ENCODE measurements around the gene ADIPOR2. TPM values are rescaled to one million over a fixed set of nuclear protein-coding genes. Genes with fewer than 3 reads are reported as not detected.
"Not testable (repeated sequence)": the region's sequence is repeated elsewhere in the genome, so short reads cannot be mapped to it uniquely, and the experiment has no call there.

ADIPOR2 gene
- total RNA-seq, 2 experiments from 2014 or later: 31.1 to 34.8 TPM

DNA sequence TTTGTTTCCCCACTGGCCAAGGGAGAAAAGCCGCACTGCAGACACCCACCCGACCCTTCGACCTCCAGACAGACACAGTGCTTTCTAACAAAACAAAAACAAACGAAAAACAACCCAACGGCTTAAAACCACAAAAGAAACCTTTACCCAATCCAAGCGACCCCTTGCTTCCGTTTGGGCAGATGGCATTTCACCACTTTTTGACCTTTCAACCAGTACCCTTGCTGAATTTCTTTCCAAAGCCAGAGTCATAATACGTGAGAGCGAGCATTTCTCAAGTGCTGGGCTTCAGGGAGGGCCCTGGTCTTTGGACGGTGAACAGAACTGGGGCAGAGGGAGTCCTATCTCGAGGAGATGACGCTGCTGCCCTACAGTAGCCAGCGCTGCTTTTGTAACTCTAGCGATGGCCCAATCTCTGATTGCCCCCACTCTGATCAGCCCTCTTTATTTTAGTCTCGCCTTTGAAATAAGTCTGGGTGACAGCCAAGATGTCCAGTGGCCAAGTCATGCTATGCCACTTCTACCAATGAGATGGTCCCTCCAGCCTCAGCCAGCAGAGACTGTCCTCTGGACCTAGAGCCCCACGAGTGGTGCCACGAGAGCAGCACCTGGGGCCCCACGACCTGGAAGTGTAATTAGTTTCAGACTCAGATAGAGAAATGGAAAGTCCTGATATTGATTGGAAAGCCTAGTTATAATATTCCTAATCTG, 21.9 kb upstream of the ADIPOR2 start:
- intact Hi-C loops (cut with micrococcal nuclease): no loop called here
- CTCF ChIA-PET: interaction anchor here (1.1 to 1.7 kb wide), 2 partner anchors 15 to 271 kb away, joined by 4 to 8 read pairs; no protein-coding TSS in a partner anchor
- Mint-ChIP-seq H3K4me3 (no peak overlapping the region), H3K4me1 (ENCODE audit: low read depth) (peaks cover 30% of the 10 kb centered on the region), H3K36me3 (ENCODE audit: low read depth) (no peaks in the 10 kb centered on the region), H3K27me3 (ENCODE audit: low read depth) (no peaks in the 10 kb centered on the region), H3K27ac (peak overlapping the region; percentile 54), H3K9me3 (no peaks in the 10 kb centered on the region)
- DNase-seq: no peak

DNA sequence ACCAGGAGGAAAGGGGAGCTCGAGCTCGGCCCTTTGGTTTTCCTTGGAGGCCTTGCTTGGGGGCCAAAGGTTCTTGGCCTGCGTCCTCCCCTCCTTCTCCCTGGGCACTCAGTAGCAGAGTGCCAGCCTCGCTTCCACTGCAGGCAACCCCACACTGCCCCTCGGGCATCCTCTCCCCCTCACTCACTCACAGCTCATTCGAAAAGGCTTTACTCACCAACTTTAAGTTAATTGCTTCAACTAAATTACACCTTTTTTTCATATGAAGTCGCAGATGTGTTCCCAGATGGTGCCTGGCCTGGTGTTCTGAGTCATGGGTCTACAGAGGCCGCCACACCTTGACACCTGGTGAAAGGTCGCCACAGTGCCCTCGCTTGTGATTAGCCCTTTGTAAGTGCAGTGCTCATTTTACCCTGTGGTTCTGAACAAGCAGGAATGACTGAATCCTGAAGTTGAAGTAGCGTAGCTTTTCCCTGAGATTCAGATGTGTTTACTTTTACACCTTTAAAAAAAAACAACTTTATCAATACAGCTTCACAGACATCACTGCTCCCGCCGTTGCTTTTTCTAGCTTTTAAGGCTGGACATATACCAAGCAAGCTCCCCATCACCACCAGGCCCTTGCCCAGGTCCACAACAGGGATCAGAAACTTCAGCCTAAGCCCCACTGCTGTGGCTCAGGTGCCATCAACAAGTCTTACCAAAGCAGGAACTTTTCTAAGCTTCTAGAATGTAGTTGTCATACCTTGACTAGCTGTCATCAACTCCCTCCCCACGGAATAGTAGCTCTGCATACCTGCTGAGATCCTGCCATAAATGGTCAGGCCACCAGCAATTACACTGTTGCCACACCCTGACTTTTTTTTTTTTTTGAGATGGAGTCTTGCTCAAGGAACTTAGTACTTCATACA, 20.3 kb upstream of the ADIPOR2 start:
- intact Hi-C loops (cut with micrococcal nuclease): no loop called here
- H3K4me1 Mint-ChIP-seq (ENCODE audit: low read depth): peaks cover 21% of the 10 kb centered on the region
- H3K9me3 Mint-ChIP-seq: no peaks in the 10 kb centered on the region
- CTCF ChIA-PET: interaction anchor here (0.6 to 1.7 kb wide), 6 partner anchors 18 to 835 kb away, joined by 3 to 8 read pairs (median 5); no protein-coding TSS in a partner anchor
- H3K36me3 Mint-ChIP-seq (ENCODE audit: low read depth): no peaks in the 10 kb centered on the region
- H3K27me3 Mint-ChIP-seq (ENCODE audit: low read depth): no peaks in the 10 kb centered on the region
- no peak overlapping the region for H3K27ac Mint-ChIP-seq
- no peak overlapping the region for H3K4me3 Mint-ChIP-seq
- DNase-seq: no peak

DNA sequence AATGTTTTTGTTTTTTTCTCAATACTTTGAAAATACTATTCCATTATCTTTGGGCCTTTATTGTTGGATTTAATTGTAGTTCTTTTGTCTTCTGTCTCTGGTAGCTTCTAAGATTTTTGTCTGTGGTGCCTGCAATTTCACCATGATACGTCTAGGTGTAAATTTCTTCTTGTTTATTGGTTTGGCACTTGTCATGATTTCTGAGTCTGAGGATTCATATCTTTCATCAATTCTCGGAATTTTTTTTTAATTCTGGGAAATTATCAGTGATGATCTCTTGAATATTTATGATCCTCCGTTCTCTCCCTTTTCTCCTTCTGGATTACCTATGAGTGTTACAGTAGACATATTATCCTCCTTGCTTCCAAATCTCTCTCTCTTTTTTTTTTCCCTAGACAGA, 14.8 kb upstream of the ADIPOR2 start:
- no peaks in the 10 kb centered on the region for H3K4me1 Mint-ChIP-seq (ENCODE audit: low read depth)
- no peak overlapping the region for H3K27ac Mint-ChIP-seq
- intact Hi-C loops (cut with micrococcal nuclease): no loop called here
- no peak overlapping the region for H3K4me3 Mint-ChIP-seq
- no peak for DNase-seq
- no peaks in the 10 kb centered on the region for H3K36me3 Mint-ChIP-seq (ENCODE audit: low read depth)
- CTCF ChIA-PET: no interaction called here
- H3K27me3 Mint-ChIP-seq (ENCODE audit: low read depth): no peaks in the 10 kb centered on the region
- no peaks in the 10 kb centered on the region for H3K9me3 Mint-ChIP-seq

DNA sequence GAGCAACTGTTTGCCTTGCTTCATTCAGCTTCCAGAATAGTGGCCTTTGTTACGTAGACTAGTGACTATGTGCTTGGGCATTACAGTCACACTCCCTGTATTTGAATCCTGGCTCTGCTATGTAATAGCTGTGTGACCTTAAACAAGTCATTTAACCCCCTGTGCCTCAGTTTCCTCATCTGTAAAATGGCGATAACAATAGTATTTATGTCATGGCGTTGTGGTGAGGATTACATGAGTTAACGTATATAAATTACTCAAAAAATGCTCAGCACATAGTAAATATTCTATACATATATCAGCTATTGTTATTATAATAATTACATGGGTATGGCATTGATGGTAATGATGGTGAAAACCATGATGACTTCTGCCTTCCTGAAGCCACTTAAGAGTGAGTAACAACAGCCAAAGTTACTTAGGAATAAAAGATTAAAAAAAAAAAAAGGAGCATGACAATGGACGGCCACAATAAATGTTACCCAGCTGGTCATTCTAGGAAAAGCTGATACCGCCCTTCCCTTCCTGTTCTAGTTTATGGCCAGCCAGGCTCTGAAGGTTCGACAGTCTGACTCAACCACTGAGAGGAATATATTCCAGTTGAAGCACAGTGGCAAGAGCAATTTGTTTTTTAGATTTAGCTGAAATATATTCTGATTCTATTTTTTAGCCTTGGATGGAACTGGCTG, 9.9 kb upstream of the ADIPOR2 start:
- no peak for DNase-seq
- CTCF ChIA-PET: interaction anchor here (0.9 to 1.5 kb wide), 3 partner anchors 28 to 259 kb away, joined by 3 to 8 read pairs (median 5); no protein-coding TSS in a partner anchor
- no peaks in the 10 kb centered on the region for H3K4me1 Mint-ChIP-seq (ENCODE audit: low read depth)
- no peaks in the 10 kb centered on the region for H3K9me3 Mint-ChIP-seq
- H3K27ac Mint-ChIP-seq: no peak overlapping the region
- no peaks in the 10 kb centered on the region for H3K36me3 Mint-ChIP-seq (ENCODE audit: low read depth)
- no peaks in the 10 kb centered on the region for H3K27me3 Mint-ChIP-seq (ENCODE audit: low read depth)
- H3K4me3 Mint-ChIP-seq: no peak overlapping the region
- intact Hi-C loops (cut with micrococcal nuclease): no loop called here

- H3K4me1 Mint-ChIP-seq (ENCODE audit: low read depth): no peaks in the 10 kb centered on the region
- intact Hi-C loops (cut with micrococcal nuclease): no loop called here
- CTCF ChIA-PET: interaction anchor here (1.4 to 1.5 kb wide), 2 partner anchors 28 to 259 kb away, joined by 5 to 8 read pairs; no protein-coding TSS in a partner anchor
- H3K27me3 Mint-ChIP-seq (ENCODE audit: low read depth): no peaks in the 10 kb centered on the region
- H3K27ac Mint-ChIP-seq: no peak overlapping the region
- no peaks in the 10 kb centered on the region for H3K9me3 Mint-ChIP-seq
- no peak overlapping the region for H3K4me3 Mint-ChIP-seq
- H3K36me3 Mint-ChIP-seq (ENCODE audit: low read depth): no peaks in the 10 kb centered on the region
- DNase-seq: no peak
Measured at GRCh38 chr12:1681493-1681807, 9.4 kb upstream of the ADIPOR2 start.

DNA sequence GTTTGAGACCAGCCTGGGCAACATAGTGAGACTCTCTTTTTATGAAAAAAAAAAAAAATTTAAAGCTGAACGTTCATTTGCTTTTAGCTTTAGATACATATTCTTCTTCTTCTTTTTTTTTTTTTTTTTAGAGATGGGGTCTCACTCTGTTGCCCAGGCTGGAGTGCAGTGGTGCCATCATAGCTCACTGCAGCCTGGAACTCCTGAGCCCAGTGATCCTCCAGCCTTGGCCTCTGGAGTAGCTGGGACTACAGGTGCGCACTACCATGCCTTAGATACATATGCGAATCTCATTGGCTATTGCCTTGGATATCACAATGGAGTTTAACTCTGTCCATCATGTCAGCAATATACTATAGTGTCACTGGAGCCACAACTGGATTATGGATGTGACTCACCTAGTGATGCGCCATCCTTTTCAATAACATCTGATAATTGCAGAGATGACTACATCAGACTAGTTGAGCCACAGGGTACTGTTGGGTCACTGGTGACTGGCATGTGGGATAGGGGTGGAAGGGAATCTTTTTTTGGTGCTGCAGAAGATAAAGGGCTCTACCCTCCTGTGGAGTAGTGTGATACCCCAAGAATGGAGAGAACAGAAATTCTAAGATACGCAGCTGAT, 2.7 kb upstream of the ADIPOR2 start:
- Mint-ChIP-seq H3K27ac (no peak overlapping the region), H3K27me3 (ENCODE audit: low read depth) (no peaks in the 10 kb centered on the region), H3K9me3 (no peaks in the 10 kb centered on the region), H3K4me3 (no peak overlapping the region), H3K36me3 (ENCODE audit: low read depth) (no peaks in the 10 kb centered on the region), H3K4me1 (ENCODE audit: low read depth) (peaks cover 34% of the 10 kb centered on the region)
- CTCF ChIA-PET: interaction anchor here (0.6 to 1.7 kb wide), 4 partner anchors 34 to 105 kb away, joined by 3 to 11 read pairs (median 4); partner anchors contain the start of gene WNT5B
- intact Hi-C loops (cut with micrococcal nuclease): no loop called here
- DNase-seq: no peak

DNA sequence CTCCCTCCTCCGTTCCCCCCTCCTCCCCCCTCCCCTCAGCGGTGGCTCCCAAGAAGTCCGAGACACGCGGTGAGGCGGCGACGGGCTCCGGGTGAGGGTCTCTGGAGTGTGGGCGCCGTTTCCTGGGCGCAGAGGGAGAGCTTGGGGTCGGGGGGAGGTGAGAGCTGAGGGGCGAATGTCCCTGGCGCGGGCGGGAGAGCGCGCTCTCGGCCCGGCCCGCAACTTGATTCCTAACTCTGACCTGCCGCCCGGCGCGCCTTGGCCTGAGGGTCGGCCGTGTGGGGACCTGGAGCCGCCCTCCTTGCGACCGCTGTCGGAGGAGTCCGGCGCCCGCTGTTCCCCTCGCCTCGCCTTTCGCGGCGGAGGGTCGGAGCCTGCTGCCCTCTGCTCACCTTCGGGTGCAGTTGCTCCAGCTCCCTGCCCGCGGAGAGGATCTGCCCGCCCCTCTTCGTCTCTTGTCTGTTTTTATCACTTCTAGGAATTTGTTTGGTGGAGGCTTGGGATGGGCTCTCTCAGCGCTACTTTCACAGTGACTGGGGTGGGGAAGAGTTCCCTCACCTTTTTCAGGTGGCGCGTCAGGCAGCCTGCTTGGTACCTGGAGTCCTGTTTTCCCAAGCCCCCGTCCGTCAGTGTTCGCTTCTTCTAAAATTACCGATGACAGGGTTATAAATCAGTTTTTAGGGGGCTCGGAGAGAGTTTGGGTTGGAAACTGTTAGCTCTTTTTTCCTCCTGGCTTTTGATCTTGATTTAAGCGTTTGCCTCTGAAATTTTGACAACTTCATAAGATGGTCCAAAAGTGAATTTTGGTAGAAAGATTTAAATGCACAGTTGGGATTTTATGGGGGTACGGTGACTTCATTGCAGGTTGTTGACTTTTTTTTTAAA, 495 bp downstream of the ADIPOR2 start:
- peaks cover 1% of the 10 kb centered on the region for H3K36me3 Mint-ChIP-seq (ENCODE audit: low read depth)
- CTCF ChIA-PET: interaction anchor here (0.6 to 3.2 kb wide), 3 partner anchors 88 to 249 kb away, joined by 3 to 18 read pairs (median 3); no protein-coding TSS in a partner anchor
- H3K4me1 Mint-ChIP-seq (ENCODE audit: low read depth): peaks cover 56% of the 10 kb centered on the region
- H3K27me3 Mint-ChIP-seq (ENCODE audit: low read depth): no peaks in the 10 kb centered on the region
- peak; percentile 43 for DNase-seq
- no peaks in the 10 kb centered on the region for H3K9me3 Mint-ChIP-seq
- intact Hi-C loops (cut with micrococcal nuclease): loop anchor here (2.0 to 10.0 kb wide), 3 partner anchors 15 to 1103 kb away; partner anchors contain the start of genes DCP1B and FKBP4
- peak overlapping the region; percentile 97 for H3K27ac Mint-ChIP-seq
- H3K4me3 Mint-ChIP-seq: peak overlapping the region; percentile 97

DNA sequence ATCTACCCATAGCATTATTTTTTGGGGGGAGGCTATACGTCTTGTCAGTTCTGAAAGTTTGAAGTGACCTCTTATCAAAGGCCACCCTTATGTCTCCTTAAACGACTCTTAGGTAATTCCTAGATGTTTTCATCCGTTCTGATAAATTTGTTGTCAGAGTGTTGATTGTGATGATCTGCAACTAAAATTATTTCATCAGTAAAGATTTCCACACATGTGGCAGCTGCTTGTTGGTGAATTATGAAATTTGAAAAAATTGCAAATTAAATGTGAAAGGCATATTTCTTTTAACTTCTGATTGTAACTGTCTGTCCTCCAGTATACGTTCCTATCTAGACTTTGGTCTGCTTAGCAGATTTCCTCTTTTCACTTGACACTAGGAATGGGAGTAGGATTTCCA, 1.4 kb downstream of the ADIPOR2 start:
- intact Hi-C loops (cut with micrococcal nuclease): loop anchor here (10.0 kb wide), 1 partner anchor 1103 kb away; the partner anchor contains the start of gene FKBP4
- Mint-ChIP-seq H3K36me3 (ENCODE audit: low read depth) (peaks cover 3% of the 10 kb centered on the region), H3K4me3 (peak overlapping the region; percentile 97), H3K4me1 (ENCODE audit: low read depth) (peaks cover 64% of the 10 kb centered on the region), H3K27me3 (ENCODE audit: low read depth) (no peaks in the 10 kb centered on the region), H3K9me3 (no peaks in the 10 kb centered on the region), H3K27ac (no peak overlapping the region)
- no peak for DNase-seq
- CTCF ChIA-PET: interaction anchor here (3.2 kb wide), 1 partner anchor 99 kb away, joined by 18 read pairs; no protein-coding TSS in a partner anchor

GRCh38 chr12:1692895-1693610, 2.2 kb downstream of the ADIPOR2 start:
- CTCF ChIA-PET: interaction anchor here (0.7 to 1.2 kb wide), 2 partner anchors 11 to 41 kb away, joined by 4 to 5 read pairs; no protein-coding TSS in a partner anchor
- H3K36me3 Mint-ChIP-seq (ENCODE audit: low read depth): peaks cover 4% of the 10 kb centered on the region
- DNase-seq: no peak
- intact Hi-C loops (cut with micrococcal nuclease): loop anchor here (10.0 kb wide), 1 partner anchor 1102 kb away; the partner anchor contains the start of gene FKBP4
- H3K4me3 Mint-ChIP-seq: no peak overlapping the region
- no peak overlapping the region for H3K27ac Mint-ChIP-seq
- no peaks in the 10 kb centered on the region for H3K9me3 Mint-ChIP-seq
- H3K27me3 Mint-ChIP-seq (ENCODE audit: low read depth): no peaks in the 10 kb centered on the region
- H3K4me1 Mint-ChIP-seq (ENCODE audit: low read depth): peaks cover 72% of the 10 kb centered on the region

DNA sequence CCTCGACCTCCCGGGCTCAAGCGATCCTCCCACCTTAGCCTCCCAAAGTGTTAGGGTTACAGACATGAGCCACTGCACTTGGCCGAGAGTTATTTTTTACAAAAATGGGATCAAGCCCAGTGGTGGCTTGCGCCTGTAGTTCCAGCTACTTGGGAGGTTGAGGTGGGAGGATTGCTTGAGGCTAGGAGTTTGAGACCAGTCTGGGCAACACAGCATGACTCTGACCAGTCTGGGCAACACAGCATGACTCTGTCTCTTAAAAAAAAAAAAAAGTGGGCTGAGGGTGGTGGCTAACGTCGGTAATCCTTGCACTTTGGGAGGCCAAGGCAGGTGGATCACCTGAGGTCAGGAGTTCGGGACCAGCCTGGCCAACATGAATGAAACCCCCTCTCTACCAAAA, 4.2 kb downstream of the ADIPOR2 start:
- H3K4me3 Mint-ChIP-seq; H3K36me3 Mint-ChIP-seq (ENCODE audit: low read depth); H3K27me3 Mint-ChIP-seq (ENCODE audit: low read depth); H3K27ac Mint-ChIP-seq; H3K9me3 Mint-ChIP-seq; DNase-seq: not testable (repeated sequence)
- peaks cover 69% of the 10 kb centered on the region for H3K4me1 Mint-ChIP-seq (ENCODE audit: low read depth)
- CTCF ChIA-PET: interaction anchor here (0.8 kb wide), 1 partner anchor 96 kb away, joined by 3 read pairs; no protein-coding TSS in a partner anchor
- intact Hi-C loops (cut with micrococcal nuclease): loop anchor here (5.0 to 10.0 kb wide), 2 partner anchors 37 to 1100 kb away; partner anchors contain the start of gene FKBP4
